Keratinocyte (primary cell): Measurements from ENCODE around the gene PSMD2. TPM values are rescaled to one million over a fixed set of nuclear protein-coding genes. Genes with fewer than 3 reads are reported as not detected.

Experiments
- DNase-seq: peaks from one replicate; pipeline ENCODE4 v3.0.0-alpha.2; 2011; ENCODE audit warnings: low read depth, missing footprints, low spot score
- FAIRE-seq: peaks from 2 replicates; lab custom pipeline; 2011; peaks lifted over from hg19 to GRCh38; lab: Jason Lieb, UNC
- H2AFZ ChIP-seq: 2 replicates; pipeline ENCODE4 v1.6.0; 2012; ENCODE audit warnings: low read length, control low read depth, inconsistent platforms; ENCODE audit not compliant: control insufficient read depth
- H3K27ac ChIP-seq: 2 replicates; pipeline ENCODE4 v1.5.1; 2011; ENCODE audit warnings: low read length; ENCODE audit not compliant: control insufficient read depth, insufficient read depth
- H3K27me3 ChIP-seq: 3 replicates; pipeline ENCODE4 v1.6.0; 2011; ENCODE audit warnings: low read length; ENCODE audit not compliant: control insufficient read depth, insufficient read depth; ENCODE audit errors: extremely low read depth
- H3K36me3 ChIP-seq, 2 experiments: 2 replicates in 1 of 2; 3 replicates in 1 of 2; pipeline ENCODE4 v1.5.1; 2011; ENCODE audit warnings: low read length in 2 of 2, mild to moderate bottlenecking in 1 of 2; ENCODE audit not compliant: control insufficient read depth in 2 of 2, insufficient read depth in 2 of 2; ENCODE audit errors: extremely low read depth in 1 of 2
- H3K4me1 ChIP-seq: 3 replicates; pipeline ENCODE4 v1.5.1; 2011; ENCODE audit warnings: low read length; ENCODE audit not compliant: control insufficient read depth, insufficient read depth; ENCODE audit errors: extremely low read depth
- H3K4me2 ChIP-seq: 3 replicates; pipeline ENCODE4 v1.6.0; 2011; ENCODE audit warnings: low read depth, low read length; ENCODE audit not compliant: control insufficient read depth, insufficient read depth; ENCODE audit errors: extremely low read depth
- H3K4me3 ChIP-seq, 3 experiments: fragments of 200-600 bp in 1 of 3; sonication (generic) in 1 of 3; 2 replicates in 2 of 3; 3 replicates in 1 of 3; pipeline ENCODE4 v1.5.1; 2011 to 2016; ENCODE audit warnings: low read length in 3 of 3, mild to moderate bottlenecking in 3 of 3, control low read depth in 2 of 3, inconsistent platforms in 1 of 3, low read depth in 1 of 3, mixed read lengths in 1 of 3, mixed run types in 1 of 3, moderate library complexity in 1 of 3; ENCODE audit not compliant: control insufficient read depth in 2 of 3, insufficient read depth in 2 of 3; ENCODE audit errors: extremely low read depth in 1 of 3
- H3K79me2 ChIP-seq: 2 replicates; pipeline ENCODE4 v1.6.0; 2012; ENCODE audit warnings: low read length; ENCODE audit not compliant: control insufficient read depth, insufficient read depth
- H3K9ac ChIP-seq: 3 replicates; pipeline ENCODE4 v1.6.0; 2011; ENCODE audit warnings: low read length; ENCODE audit not compliant: control insufficient read depth, insufficient read depth; ENCODE audit errors: extremely low read depth
- H3K9me1 ChIP-seq: 3 replicates; pipeline ENCODE4 v1.6.0; 2011; ENCODE audit warnings: low read length; ENCODE audit not compliant: control insufficient read depth, insufficient read depth; ENCODE audit errors: extremely low read depth
- H3K9me3 ChIP-seq: 2 replicates; pipeline ENCODE4 v1.5.1; 2012; ENCODE audit warnings: low read depth, low read length; ENCODE audit not compliant: control insufficient read depth
- H4K20me1 ChIP-seq: 3 replicates; pipeline ENCODE4 v1.6.0; 2011; ENCODE audit warnings: low read length; ENCODE audit not compliant: control insufficient read depth, insufficient read depth; ENCODE audit errors: extremely low read depth
- EZH2 ChIP-seq: IDR thresholded peaks from one replicate; pipeline ENCODE4 v1.6.1; 2012; ENCODE audit warnings: inconsistent platforms, mild to moderate bottlenecking, low read length, moderate library complexity
- dilution Hi-C: fragments of 300-500 bp; cut with MboI; formaldehyde crosslinking; loops from one replicate; pipeline ENCODE4 v1.7.0; 2020; ENCODE audit warnings: low sequenced_read_pairs; ENCODE audit not compliant: extremely low pct_ligation_motif_present
- polyA plus RNA-seq, 5 experiments: library from polyadenylated mRNA; depleted of rRNA in 3 of 5; stranded (reverse) in 3 of 5; stranded (forward) in 1 of 5; unstranded in 1 of 5; fragments of >200 nt; gene quantifications; 1 replicate in 1 of 5; 2 replicates in 3 of 5; 3 replicates in 1 of 5; pipeline versions ENCODE4 v1.2.1 to v1.2.3, GENCODE V29; 2011 to 2012; ENCODE audit warnings: missing spikeins in 2 of 5, low read depth in 1 of 5, low replicate concordance in 1 of 5
- TF ChIP-seq, protein P1 (sequence below), 3 experiments: IDR thresholded peaks in 1 of 3; conservative IDR thresholded peaks in 1 of 3; optimal IDR thresholded peaks in 1 of 3; 2 replicates in 2 of 3; 3 replicates in 1 of 3; pipeline versions ENCODE3 to v1.5.1; 2011; ENCODE audit warnings: low read length in 3 of 3, mild to moderate bottlenecking in 3 of 3, moderate library complexity in 2 of 3, control low read depth in 1 of 3, inconsistent platforms in 1 of 3; ENCODE audit not compliant: insufficient read depth in 2 of 3; ENCODE audit errors: extremely low read depth in 1 of 3

The PSMD2 gene
- polyA plus RNA-seq, 1 donor (not counting 4 experiments of a cell fraction or from before 2014, with no cell fraction given) = 593 TPM

DNA sequence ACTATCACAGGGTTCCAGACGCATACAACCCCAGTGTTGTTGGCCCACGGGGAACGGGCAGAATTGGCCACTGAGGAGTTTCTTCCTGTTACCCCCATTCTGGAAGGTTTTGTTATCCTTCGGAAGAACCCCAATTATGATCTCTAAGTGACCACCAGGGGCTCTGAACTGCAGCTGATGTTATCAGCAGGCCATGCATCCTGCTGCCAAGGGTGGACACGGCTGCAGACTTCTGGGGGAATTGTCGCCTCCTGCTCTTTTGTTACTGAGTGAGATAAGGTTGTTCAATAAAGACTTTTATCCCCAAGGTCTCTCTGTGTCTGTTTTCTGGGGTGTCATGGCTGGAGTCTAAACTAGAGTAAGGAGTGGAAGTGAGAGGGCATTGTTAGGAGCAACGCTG lies 9.7 kb downstream of the PSMD2 start:
- peaks cover 41 to 48% of the 10 kb centered on the region in 2 experiments for H3K36me3 ChIP-seq
- dilution Hi-C loops = no loop called here

DNA sequence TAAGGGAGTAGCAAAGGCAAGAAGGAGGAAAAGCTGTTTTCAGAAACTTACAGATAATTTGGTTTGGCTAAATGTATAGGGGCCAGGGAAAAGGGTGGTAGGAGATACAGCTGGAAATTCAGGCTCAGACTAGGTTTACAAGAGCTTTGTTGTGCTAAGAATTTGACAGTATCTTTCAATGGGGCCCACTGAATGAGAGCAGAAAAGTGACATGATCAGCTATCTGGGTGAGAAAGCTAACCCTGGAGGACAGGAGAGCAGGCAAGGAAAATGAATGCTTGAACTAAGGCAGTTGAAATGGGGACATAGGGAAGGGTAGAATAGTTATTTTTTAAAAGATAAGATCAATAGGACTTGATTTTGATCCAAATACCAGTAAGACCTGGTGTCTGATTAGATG lies 12.6 kb downstream of the PSMD2 start:
- Histone ChIP-seq H4K20me1 (peaks cover 9% of the 10 kb centered on the region), H3K9me1 (no peaks in the 10 kb centered on the region), H3K4me3 (no peak overlapping the region), H3K9me3 (no peaks in the 10 kb centered on the region), H3K4me2 (no peak overlapping the region), H3K9ac (no peak overlapping the region), H3K27ac (no peak overlapping the region), H3K36me3 (peaks cover 20 to 30% of the 10 kb centered on the region in 2 experiments), H3K27me3 (no peaks in the 10 kb centered on the region), H3K4me1 (peaks cover 5% of the 10 kb centered on the region), H2AFZ (no peak overlapping the region), H3K79me2 (peaks cover 20% of the 10 kb centered on the region)
- FAIRE-seq (no peak), DNase-seq (no peak)
- TF ChIP-seq, protein P1, sequence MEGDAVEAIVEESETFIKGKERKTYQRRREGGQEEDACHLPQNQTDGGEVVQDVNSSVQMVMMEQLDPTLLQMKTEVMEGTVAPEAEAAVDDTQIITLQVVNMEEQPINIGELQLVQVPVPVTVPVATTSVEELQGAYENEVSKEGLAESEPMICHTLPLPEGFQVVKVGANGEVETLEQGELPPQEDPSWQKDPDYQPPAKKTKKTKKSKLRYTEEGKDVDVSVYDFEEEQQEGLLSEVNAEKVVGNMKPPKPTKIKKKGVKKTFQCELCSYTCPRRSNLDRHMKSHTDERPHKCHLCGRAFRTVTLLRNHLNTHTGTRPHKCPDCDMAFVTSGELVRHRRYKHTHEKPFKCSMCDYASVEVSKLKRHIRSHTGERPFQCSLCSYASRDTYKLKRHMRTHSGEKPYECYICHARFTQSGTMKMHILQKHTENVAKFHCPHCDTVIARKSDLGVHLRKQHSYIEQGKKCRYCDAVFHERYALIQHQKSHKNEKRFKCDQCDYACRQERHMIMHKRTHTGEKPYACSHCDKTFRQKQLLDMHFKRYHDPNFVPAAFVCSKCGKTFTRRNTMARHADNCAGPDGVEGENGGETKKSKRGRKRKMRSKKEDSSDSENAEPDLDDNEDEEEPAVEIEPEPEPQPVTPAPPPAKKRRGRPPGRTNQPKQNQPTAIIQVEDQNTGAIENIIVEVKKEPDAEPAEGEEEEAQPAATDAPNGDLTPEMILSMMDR (optimal IDR thresholded peaks at IDR 0.05 in 1 of 3, IDR thresholded peaks at IDR 0.05 in 1 of 3, conservative IDR thresholded peaks at IDR 0.05 in 1 of 3; ENCODE audit: extremely low read depth in 1 of 3, insufficient read depth in 2 of 3, low read length in 3 of 3) = no peak
- TF ChIP-seq EZH2 = no peak
- dilution Hi-C loops = no loop called here

More for the DNA sequence above, 9.7 kb downstream of the PSMD2 start:
- no peaks in the 10 kb centered on the region for H3K27me3 ChIP-seq
- no peak overlapping the region for H3K9ac ChIP-seq
- no peak overlapping the region for H3K27ac ChIP-seq
- DNase-seq (no peak), FAIRE-seq (no peak)
- no peak overlapping the region for H3K4me3 ChIP-seq
- no peaks in the 10 kb centered on the region for H3K4me1 ChIP-seq
- no peak overlapping the region for H3K4me2 ChIP-seq
- H3K9me1 ChIP-seq = no peaks in the 10 kb centered on the region
- TF ChIP-seq EZH2 = no peak
- TF ChIP-seq, protein P1 (optimal IDR thresholded peaks at IDR 0.05 in 1 of 3, IDR thresholded peaks at IDR 0.05 in 1 of 3, conservative IDR thresholded peaks at IDR 0.05 in 1 of 3; ENCODE audit: extremely low read depth in 1 of 3, insufficient read depth in 2 of 3, low read length in 3 of 3) = no peak
- no peak overlapping the region for H2AFZ ChIP-seq
- no peaks in the 10 kb centered on the region for H3K9me3 ChIP-seq
- H4K20me1 ChIP-seq = peaks cover 7% of the 10 kb centered on the region
- H3K79me2 ChIP-seq = peaks cover 22% of the 10 kb centered on the region
